ENCODE results near the gene PYDC1.
"Not testable (repeated sequence)": the region's sequence is repeated elsewhere in the genome, so short reads cannot be mapped to it uniquely, and the experiment has no call there.

Gene PYDC1

DNA sequence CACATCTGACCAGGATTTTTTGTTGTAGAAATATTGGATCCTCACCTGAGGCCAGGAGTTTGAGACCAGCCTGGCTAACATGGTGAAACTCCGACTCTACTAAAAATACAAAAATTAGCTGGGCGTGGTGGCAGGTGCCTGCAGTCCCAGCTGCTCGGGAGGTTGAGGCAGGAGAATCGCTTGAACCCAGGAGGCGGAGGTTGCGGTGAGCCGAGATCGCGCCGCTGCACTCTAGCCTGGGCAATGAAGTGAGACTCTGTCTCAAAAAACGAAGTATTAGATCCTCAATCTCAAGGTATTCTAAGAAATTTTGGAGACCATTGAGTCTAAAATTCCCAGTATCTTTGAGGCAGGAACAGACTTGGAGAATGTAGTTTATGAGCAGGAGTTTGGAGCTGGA, 21.1 kb downstream of the PYDC1 start:
- not testable (repeated sequence) for DNase-seq

DNA sequence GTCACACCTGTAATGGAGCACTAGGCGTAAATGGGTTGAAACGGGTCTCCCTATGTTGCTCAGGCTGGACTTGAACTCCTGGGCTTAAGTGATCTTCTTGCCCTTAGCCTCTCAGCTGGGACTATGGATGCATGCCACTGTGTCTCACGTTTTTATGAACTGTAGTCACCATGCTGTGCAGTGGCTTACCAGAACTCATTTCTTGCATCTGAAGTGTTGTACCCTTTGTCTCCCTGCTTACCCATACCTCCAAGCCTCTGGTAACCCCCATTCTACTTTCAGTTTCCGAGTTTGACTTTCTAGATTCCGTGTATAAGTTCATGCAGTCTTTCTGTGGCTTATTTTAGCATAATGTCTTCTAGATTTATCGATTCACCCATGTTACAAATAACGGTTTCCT, 22.0 kb downstream of the PYDC1 start:
- no peak for DNase-seq

DNA sequence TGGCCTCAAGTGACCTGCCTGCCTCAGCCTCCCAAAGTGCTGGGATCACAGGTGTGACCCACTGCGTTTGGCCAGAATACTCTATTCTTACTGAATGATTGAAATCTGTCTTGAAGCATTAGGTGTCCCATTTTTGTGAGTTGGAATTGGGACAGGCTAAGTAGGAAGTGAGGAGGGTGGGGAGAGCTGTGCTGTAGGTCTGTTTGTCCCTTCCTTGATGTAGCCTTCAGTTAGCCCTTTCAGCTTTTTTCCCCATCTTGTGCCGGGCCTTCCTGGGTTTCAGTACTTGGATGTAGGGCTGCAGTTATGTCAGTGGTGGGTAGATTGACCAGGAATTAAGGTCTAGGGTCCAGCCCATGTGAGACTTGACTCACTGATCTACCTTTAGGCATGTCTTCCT, 23.1 kb downstream of the PYDC1 start:
- no peak for DNase-seq

DNA sequence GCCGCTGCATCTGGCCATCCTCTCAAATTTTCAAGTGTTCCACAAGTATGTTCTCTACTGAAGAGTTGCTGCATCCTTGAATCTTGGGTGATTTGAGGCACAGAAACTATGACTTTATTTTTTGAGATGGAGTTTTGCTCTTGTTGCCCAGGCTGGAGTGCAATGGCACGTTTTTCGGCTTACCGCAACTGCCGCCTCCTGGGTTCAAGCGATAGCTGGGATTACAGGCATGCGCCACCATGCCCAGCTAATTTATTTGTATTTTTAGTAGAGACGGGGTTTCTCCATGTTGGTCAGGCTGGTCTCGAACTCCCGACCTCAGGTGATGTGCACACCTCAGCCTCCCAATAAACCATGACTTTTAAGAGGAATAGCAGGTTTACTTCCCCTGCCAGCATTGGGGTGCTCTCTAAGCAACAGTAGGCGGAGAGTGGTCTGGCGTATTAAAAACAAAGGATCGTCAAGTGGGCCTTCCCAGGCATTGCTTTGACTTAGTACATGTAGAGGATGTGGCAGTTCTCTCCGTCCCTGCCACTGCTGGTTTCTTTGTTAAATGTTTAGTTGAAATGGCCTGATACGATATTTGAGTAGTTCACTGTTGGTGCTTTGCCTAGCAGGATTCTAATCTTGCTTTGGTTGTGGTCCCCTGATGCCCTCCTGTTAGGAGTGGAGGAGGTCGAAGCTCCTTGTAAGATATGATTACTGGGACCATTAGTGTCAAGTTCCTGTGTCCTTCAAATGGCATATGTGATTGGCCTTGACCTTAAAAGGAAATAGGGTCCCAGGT, 23.9 kb downstream of the PYDC1 start:
- DNase-seq = no peak

DNA sequence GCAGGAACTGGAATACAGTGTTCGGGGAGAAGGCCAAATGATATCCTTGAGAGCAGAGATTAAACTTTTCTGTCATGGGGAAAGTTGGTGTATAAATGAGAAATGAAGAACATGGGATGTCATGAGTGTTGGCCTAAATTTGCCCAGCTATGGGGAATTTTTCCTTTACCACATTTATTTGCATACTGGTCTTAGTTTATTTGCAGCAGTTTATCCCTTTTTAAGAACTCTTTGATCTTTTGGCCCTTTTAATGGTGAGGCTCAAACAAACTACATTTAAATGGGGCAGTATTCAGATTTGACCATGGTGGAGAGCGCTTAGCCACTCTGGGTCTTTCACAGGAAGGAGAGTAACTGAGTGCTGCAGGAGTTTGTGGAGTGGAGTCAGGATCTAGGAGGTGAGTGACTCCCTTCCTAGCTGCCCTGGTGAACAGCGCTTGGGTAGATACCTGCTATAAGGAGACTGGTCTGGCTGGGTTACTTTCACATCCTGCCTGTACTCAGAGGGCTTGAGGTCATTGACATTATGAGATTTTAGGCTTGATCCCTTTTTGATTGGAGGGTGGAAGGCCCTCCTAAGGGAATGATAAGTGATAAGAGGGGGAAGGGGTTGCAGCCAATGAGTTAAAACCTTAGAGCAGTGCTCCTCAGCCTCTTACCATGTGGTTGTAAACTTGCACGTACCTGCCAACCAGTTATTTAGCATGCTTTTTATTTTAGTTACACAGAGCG, 25.1 kb downstream of the PYDC1 start:
- no peak for DNase-seq

DNA sequence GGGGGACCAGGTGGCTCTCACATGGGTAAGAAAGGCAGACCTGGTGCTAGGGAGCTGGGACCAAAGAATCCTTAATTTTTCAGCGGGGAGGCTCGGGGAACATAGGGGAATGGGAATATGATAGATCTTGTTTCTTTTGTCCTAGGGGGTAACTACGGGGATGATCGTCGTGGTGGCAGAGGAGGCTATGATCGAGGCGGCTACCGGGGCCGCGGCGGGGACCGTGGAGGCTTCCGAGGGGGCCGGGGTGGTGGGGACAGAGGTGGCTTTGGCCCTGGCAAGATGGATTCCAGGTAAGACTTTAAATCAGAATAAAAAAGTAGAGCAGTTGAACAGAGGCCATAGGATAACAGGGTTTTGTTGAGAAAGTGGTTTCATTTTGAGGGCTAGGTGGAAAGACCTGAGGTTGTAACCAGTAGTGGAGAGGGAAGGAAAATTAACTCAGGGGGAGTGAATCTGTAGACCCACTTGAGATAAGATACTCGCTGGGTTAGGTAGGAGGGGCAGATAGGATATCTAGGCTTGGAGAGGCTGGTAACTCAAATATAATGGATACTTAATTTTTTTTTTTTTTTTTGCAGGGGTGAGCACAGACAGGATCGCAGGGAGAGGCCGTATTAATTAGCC, 26.0 kb downstream of the PYDC1 start:
- no peak for DNase-seq

DNA sequence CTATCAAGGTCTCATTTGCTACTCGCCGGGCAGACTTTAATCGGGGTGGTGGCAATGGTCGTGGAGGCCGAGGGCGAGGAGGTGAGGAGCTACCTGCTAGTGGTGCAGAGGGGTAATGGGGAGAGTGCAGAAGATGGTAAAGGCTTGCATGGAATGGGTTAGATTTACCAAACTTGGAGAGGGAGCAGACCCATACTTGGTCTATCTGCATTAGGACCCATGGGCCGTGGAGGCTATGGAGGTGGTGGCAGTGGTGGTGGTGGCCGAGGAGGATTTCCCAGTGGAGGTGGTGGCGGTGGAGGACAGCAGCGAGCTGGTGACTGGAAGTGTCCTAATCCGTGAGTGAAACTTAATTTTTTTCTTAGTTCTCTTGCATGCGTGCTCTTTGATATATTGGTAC, 26.9 kb downstream of the PYDC1 start:
- no peak for DNase-seq

DNA sequence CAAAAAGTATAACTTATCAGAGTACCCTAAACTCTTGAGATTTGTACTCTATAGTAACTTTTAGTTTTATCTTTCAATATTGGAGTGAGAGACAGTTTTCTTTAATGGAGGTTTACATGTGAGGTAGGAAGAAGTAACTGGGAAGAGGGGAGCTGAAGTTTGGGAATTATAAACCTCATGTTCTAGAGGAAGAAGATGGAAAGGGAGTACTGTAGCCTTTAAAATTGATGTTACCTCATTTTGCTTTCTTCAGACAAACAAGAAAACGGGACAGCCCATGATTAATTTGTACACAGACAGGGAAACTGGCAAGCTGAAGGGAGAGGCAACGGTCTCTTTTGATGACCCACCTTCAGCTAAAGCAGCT, 27.5 kb downstream of the PYDC1 start:
- no peak for DNase-seq

DNA sequence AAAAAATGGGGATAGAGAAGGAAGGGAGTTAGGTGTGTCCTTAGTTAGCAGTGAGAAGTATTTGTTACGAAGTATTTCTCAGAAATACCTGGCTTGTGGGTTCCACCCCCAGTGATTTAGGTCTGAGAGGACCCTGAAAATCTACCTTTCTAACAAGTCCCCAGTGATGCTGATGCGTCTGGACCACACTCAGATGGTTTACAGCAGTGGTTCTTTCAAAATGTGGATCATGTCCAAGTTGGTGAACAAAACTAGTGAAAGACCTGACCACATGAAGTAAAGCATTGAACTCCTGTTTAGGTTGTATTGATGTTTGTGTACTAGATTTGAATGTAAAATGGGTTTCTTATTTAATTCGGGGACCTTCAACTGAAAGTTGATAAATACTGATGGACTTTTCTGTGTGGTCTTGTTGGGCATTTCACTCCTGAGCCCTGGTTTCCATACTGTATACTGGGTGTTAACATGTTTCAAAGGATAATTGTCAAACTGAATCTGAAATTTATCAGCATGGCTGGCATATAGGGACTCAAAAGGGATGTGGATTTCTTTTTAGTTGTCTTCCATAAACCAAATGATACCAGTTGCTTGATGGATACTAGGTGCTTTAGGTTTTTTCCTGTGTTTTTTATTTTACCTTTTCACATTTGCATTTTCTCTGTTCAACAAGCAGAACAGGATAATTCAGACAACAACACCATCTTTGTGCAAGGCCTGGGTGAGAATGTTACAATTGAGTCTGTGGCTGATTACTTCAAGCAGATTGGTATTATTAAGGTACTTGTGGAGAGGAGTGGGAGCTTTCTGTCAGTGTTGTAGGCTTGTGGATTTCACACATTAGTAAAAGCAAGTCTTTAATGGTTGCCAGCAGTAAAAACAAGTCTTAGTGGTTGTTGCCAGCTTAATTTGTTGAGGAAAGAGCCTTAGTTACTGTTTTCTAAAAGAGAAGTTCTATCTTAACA, 28.2 kb downstream of the PYDC1 start:
- DNase-seq = no peak

DNA sequence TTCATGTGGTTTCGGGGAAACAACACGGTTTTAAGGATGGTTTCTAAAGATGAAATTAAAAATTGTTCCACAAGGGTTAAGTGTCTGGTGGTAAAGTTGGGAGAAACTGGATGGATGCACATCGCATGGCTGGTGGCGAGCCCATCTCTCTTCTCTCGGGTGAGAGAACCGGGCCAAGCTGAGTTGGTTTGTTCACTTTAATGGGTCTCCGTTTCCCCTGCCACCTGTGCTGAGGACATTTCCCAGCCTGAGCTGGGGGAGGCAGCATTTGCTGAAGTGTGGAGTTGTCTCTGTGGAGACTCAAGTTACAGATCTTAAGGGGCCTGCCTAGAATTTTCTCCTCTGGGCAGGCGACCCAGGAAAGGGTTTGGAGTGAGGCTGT, 29.1 kb downstream of the PYDC1 start:
- no peak for DNase-seq

DNA sequence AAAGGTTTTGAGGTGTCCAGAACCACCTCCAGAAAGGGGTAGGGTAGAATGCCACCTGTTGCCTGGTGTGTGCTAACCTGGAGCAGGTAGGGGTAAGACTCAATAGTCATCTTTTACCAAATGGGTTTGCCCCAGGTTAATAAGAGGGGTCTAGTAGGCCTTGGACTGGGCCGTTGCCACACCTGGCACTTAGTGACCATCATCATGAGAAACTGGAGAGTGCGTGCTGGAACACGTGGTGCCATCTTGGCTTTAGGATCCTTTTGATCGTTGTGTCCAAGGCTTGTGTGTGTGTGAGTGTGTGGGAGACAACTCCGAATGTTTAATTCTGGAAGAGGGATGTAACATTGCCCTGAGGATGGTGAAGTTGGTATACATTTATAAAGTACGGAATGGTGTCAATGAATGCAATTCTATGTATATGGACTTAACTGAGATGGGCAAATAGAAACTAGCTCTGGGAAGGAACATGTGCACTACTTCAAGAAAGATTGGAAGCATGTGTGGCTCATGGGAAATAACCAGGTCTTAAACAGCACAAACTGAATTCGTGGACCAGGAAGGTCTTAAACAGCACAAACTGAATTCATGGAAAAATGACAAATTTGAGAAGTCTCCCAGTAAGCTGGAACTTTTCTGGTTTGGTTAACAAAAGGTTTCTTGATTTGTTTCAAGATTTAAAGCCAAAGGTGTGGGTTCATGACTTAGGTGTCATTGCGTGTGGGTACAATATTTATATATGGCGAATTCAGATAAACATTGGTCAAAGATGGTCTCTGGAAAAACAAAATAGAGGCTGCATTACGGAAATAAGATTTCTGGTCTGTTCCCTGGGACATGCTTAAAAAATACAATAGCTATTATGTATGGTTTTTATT, 29.8 kb downstream of the PYDC1 start:
- no peak for DNase-seq

DNA sequence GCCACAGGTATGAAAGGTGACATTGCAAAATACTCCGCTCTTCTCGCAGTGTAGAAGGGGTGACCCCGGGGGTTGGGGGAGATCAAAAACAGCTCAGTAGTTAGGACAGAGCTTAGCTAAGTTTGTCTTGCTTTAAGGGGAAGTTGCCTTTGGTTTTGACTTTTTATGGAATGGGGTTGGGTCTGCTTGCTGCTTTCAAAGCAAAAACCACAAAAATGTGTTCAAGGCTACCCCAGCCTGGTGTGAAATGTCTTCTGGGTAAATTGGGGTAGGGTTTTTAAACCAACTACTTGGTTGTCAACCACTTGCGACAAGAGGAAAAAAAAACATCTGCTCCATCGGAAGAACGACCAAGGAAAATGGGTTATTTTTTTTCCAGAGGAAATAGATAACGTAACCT, 30.8 kb downstream of the PYDC1 start:
- no peak for DNase-seq

DNA sequence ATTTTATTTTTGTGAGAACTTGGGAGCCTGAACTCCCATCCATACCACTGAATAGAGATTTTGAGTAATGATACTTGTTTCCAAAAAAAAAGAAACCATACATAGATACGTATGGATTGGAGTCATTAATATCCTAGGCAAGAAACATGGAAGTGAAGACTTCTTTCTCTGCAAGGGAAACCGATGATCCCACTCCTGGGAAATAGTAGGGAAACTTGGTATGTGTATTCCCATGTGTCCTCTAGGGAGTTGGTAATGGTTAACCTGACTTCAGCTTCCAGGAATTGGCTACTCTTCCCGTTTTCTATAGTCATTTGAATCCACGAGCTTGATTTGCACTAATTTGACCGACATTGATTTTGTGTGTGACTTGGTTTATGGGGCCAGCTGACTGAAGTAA, 31.6 kb downstream of the PYDC1 start:
- DNase-seq = no peak

DNA sequence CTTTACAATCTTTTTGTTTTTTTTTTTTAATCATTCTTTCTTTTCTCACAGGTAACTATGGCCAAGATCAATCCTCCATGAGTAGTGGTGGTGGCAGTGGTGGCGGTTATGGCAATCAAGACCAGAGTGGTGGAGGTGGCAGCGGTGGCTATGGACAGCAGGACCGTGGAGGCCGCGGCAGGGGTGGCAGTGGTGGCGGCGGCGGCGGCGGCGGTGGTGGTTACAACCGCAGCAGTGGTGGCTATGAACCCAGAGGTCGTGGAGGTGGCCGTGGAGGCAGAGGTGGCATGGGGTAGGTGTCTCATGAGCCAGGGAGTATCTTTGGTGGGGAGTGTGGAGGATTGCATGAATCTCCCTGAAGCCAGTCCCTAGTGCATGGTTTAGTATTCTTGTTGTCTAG, 32.0 kb downstream of the PYDC1 start:
- DNase-seq = no peak

DNA sequence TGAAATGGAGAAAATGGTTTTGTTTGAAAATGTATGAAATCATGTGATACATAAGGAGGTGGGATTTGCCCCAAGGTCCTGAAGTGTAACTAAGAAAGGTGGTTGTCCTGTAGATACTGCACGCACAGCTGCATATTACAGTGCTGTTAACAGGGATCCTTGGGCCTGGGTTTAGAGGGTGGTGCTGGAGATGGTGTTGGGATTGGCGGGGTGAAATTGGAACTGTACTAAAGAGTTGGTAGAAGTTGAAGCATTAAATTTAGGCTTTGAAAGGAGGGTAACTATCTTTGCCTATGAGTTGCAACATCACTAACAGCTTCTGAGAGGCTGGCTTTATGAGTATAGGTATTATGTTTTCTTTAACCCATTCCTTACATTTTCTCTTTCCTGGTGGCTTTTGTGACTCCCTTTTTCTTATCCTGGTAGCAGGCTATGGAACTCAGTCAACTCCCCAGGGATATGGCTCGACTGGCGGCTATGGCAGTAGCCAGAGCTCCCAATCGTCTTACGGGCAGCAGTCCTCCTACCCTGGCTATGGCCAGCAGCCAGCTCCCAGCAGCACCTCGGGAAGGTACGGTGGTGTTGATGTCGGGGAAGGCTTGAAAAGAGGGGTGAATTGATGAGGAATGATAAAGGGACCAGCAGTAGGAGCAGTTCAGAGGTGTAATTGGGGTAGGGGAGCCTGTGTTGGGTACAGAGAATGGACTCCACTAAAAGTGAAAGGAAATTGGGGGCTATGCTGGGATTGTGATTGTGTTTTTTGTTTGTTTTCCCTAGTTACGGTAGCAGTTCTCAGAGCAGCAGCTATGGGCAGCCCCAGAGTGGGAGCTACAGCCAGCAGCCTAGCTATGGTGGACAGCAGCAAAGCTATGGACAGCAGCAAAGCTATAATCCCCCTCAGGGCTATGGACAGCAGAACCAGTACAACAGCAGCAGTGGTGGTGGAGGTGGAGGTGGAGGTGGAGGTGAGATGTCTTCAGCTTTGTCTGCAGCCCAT, 33.2 kb downstream of the PYDC1 start:
- DNase-seq = no peak

DNA sequence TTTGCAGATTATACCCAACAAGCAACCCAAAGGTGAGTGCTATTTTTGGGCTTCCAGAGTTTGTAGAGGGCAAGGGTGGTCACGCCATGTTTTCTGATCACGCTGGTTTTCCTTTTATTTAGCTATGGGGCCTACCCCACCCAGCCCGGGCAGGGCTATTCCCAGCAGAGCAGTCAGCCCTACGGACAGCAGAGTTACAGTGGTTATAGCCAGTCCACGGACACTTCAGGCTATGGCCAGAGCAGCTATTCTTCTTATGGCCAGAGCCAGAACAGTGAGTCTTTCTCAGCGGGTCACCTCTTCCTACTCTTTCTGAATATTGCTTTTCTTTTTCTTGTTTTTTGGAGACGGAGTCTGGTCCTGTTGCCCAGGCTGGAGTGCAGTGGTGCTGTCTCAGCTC, 34.5 kb downstream of the PYDC1 start:
- no peak for DNase-seq

DNA sequence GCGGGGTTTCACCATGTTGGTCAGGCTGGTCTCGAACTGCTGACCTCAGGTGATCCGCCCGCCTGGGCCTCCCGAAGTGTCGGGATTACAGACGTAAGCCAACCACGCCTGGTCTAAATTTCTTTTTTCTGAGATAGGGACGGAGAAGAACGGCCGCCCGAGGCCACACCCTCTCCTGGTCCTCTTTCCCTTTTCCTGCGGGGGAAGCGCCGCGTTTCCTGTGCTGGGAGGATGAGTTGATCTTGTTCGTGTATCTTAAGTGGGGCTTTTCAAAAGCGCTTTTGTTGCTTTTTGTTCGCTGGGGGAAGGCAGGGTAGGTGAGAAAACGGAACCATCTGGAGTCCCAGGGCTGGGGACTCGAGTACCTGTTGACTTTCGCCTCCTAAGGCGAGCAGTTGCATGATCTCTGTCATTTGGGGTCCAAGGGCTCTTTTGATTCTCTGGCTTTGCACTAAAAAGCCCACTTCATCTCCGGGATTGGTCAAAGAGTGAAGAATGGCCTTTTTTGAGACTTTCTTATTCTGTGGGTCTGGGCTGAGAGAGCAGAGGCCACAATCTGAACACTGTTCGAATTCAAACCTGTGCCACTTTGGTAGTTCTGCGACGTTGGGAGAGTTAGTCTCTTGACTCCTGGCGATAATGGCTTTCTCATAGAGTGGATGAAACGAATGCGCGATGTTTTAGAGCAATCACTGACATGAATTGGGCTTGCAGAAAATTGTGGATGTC, 35.7 kb downstream of the PYDC1 start:
- no peak for DNase-seq

DNA sequence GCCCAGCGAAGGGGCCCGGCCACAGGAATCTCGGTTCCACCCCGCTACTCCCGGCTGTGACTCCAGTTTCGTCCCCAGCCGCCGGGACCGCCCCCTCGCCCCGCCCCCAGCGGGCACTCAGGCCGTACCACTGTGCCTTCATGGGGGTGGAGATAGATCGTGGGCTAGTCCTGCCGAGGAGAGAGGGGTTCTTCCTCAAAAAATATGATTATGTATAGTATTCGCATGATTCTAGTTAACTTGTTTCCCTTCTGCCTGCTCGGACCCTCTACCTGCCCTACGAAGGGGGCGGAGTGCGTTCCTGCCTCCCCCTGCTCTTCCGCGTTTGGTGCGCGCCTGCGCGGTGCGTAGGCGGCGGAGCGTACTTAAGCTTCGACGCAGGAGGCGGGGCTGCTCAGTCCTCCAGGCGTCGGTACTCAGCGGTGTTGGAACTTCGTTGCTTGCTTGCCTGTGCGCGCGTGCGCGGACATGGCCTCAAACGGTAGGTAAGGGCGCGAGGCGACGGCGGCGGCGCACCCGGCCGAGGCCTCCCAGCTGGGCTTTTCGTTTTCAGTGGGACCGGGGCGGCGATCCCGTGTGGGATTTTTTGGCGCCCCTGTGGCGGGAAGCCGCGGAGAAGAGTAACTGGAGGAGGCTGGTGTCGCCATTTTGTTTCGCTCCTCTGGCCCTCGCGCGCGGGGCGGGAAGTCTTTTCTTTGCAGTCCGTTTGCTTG, 37.0 kb downstream of the PYDC1 start, which contains the start of gene FUS:
Gene FUS, plus strand, starts transcription at position 393 of the 713 bp plus-strand sequence. Its CDS starts 76 bp downstream, at position 469.
- peak; percentile 58 for DNase-seq

DNA sequence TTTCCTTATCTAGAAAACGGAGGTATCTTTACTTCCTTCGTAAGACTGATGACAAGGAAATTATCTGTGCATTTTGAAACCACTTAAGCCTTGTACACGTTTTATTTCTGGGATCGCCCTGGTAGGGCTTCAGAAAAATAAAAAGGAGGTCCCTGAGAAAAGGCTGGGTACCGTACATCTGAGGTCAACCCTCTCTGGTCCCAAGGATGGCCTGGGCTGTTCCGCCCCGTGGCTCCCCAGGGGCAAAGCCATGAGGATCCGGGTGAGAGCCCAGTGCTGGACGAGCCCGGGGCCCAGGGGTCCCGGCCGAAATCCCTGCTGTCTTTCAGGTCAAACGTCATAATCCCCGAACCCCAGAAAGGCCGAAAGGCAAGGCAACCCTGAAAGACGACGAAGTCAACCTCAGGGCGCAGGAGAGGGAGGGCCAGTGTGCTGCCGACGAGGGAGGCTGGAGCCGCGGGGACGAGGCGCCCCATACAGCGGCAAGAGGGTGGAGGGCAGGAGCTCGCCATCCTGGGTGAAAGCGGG, 37.7 kb downstream of the PYDC1 start:
- no peak for DNase-seq

Data from DMS153 (cell line).